A673 (cell line): ENCODE measurements around the gene FAM151A.

Experiments used
- CTCF ChIP-seq: fragments of 300-800, 200-600 bp; sonication (generic); conservative IDR thresholded peaks from 2 replicates; pipeline ENCODE4 v1.5.1; 2017; ENCODE audit warnings: low read depth, mild to moderate bottlenecking, antibody characterized with exemption, low read length, moderate library complexity, mixed read lengths
- EZH2 ChIP-seq: fragments of 200-600 bp; sonication (generic); IDR thresholded peaks from 2 replicates; pipeline ENCODE4 v1.6.1; 2017; ENCODE audit warnings: borderline replicate concordance, low read depth, mild to moderate bottlenecking, mixed read lengths, antibody characterized with exemption, low read length; ENCODE audit not compliant: poor library complexity, severe bottlenecking

GRCh38 chr1:54640361-54640760 lies 17.0 kb upstream of the FAM151A start:
- TF ChIP-seq CTCF (no peak), EZH2 (no peak)
